Brain microvascular endothelial cell (primary cell): ENCODE data around the gene RAB19.

Experiments used
- DNase-seq: peaks from one replicate; pipeline ENCODE4 v3.0.0-alpha.2; 2020
- H3K27ac ChIP-seq: fragments of 250-450 bp; sonication (Bioruptor Pico); 2 replicates; pipeline ENCODE4 v1.5.1; 2020; ENCODE audit warnings: mild to moderate bottlenecking, moderate library complexity
- H3K27me3 ChIP-seq: fragments of 250-450 bp; sonication (Bioruptor Pico); replicated peaks from 2 replicates; pipeline ENCODE4 v1.5.1; 2020; ENCODE audit warnings: mild to moderate bottlenecking
- H3K36me3 ChIP-seq: fragments of 250-450 bp; sonication (Bioruptor Pico); replicated peaks from 2 replicates; pipeline ENCODE4 v1.5.1; 2020; ENCODE audit warnings: mild to moderate bottlenecking
- H3K4me3 ChIP-seq: 2 replicates; pipeline ENCODE4 v1.5.1; 2011; ENCODE audit warnings: low read depth, mild to moderate bottlenecking, control low read depth, low read length, moderate library complexity
- CTCF ChIP-seq: IDR thresholded peaks from 2 replicates; pipeline ENCODE4 v1.5.1; 2011; ENCODE audit warnings: low read depth, mild to moderate bottlenecking, moderate library complexity, low read length, control low read depth, inconsistent platforms; ENCODE audit errors: missing control alignments
- in situ Hi-C: cut with HindIII; loops from 2 replicates; pipeline ENCODE4 v1.10.0; 2017; ENCODE audit warnings: low sequenced_read_pairs, low pct_ligation_motif_present

The RAB19 gene

GRCh38 chr7:140367528-140367927 lies 36.3 kb upstream of the RAB19 start:
- no peak overlapping the region for H3K27ac ChIP-seq
- TF ChIP-seq CTCF: no peak
- H3K27me3 ChIP-seq: no peaks in the 10 kb centered on the region
- DNase-seq: no peak
- in situ Hi-C loops: no loop called here
- H3K4me3 ChIP-seq: no peak overlapping the region
- H3K36me3 ChIP-seq: peaks cover 11% of the 10 kb centered on the region

- DNase-seq: no peak
- H3K4me3 ChIP-seq: no peak overlapping the region
- no peaks in the 10 kb centered on the region for H3K27me3 ChIP-seq
- TF ChIP-seq CTCF: no peak
- peaks cover 11% of the 10 kb centered on the region for H3K36me3 ChIP-seq
- in situ Hi-C loops: no loop called here
- H3K27ac ChIP-seq: no peak overlapping the region
These were observed 34.6 kb upstream of the RAB19 start for GRCh38 chr7:140369294-140369693.

DNA sequence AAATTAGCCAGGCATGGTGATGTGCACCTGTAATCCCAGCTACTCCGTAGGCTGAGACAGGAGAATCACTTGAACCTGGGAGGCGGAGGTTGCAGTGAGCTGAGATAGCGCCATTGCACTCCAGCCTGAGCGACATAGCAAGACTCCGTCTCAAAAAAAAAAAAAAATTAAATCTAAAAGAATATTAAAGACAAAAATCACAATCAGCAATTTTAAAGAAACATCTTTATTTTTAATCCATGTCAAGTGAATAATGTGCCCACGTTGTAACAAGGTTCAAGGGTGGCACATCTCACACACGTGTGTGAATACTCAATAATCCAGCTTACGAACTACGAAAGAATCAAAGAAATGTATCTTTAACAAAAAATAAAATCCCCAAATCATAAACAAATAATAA lies 28.5 kb upstream of the RAB19 start:
- Histone ChIP-seq H3K27ac (no peak overlapping the region), H3K4me3 (no peak overlapping the region), H3K27me3 (no peaks in the 10 kb centered on the region), H3K36me3 (peaks cover 30% of the 10 kb centered on the region)
- TF ChIP-seq CTCF: no peak
- DNase-seq: no peak
- in situ Hi-C loops: no loop called here

GRCh38 chr7:140375892-140376730 lies 27.7 kb upstream of the RAB19 start:
- in situ Hi-C loops: no loop called here
- H3K27ac ChIP-seq: no peak overlapping the region
- no peak for DNase-seq

DNA sequence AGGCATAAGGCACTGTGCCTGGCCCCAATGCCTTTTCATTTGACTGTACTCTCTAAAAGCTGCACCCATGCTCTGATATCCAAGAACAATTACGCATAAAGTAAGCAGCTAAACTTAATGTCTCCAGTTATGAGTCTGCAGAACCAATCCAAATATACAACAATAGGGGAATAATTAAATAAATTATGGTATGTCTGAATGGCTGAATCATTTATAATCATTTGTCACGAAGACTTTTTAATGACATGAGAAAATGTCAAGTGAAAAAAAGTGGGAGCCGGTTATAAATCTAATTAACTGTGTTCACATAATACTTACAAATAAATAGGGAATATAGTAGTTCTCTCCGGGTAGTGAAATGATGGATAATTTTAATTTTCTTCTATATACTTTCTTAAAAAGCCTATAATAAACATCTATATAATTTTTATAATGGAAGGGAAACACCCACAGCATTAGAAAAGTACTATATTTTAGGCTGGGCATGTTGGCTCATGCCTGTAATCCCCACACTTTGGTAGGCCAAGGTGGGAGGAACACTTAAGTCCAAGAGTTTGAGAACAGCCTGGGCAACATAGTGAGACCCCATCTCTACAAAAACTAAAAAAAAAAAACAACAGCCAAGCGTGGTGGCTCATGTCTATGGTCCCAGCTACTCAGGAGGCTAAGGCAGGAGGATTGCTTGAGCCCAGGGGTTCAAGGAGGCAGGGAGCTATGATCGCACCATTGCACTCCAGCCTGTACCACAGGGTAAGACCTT lies 19.7 kb upstream of the RAB19 start:
- DNase-seq: no peak
- TF ChIP-seq CTCF: no peak
- no peaks in the 10 kb centered on the region for H3K27me3 ChIP-seq
- H3K4me3 ChIP-seq: no peak overlapping the region
- in situ Hi-C loops: no loop called here
- peaks cover 6% of the 10 kb centered on the region for H3K36me3 ChIP-seq
- no peak overlapping the region for H3K27ac ChIP-seq

More at GRCh38 chr7:140375892-140376730, 27.7 kb upstream of the RAB19 start:
- Histone ChIP-seq H3K36me3 (peaks cover 25% of the 10 kb centered on the region), H3K27me3 (no peaks in the 10 kb centered on the region), H3K4me3 (no peak overlapping the region)
- TF ChIP-seq CTCF: no peak
